ENCODE data around the gene HOXA10. TPM values are rescaled to one million over a fixed set of nuclear protein-coding genes. Genes with fewer than 3 reads are reported as not detected.
A peak's percentile ranks its signal among the peaks of the same experiment; 100 is the strongest.

Gene HOXA10
- total RNA-seq, 1 experiment from 2014 or later: 3.9 TPM

- ChIA-PET POLR2A (interaction anchor here (1.0 kb wide), 1 partner anchor 14 kb away, joined by 4 read pairs; the partner anchor contains the start of gene HOXA5), CTCF (interaction anchor here (0.5 to 3.2 kb wide), 4 partner anchors 13 to 788 kb away, joined by 3 to 21 read pairs (median 4); no protein-coding TSS in a partner anchor)
- no peak for DNase-seq (ENCODE audit: unreplicated experiment)
- H3K9me3 Mint-ChIP-seq (ENCODE audit: unreplicated experiment): no peaks in the 10 kb centered on the region
- intact Hi-C loops (cut with micrococcal nuclease): no loop called here
- TF ChIP-seq CTCF (IDR thresholded peaks at IDR 0.05; ENCODE audit: unreplicated experiment): no peak
- H3K4me1 Mint-ChIP-seq (ENCODE audit: insufficient read depth, unreplicated experiment): peaks cover 12% of the 10 kb centered on the region
- H3K4me3 Mint-ChIP-seq (ENCODE audit: unreplicated experiment): no peak overlapping the region
- H3K36me3 Mint-ChIP-seq (ENCODE audit: insufficient read depth, unreplicated experiment): peaks cover 7% of the 10 kb centered on the region
- no peaks in the 10 kb centered on the region for H3K27me3 Mint-ChIP-seq (ENCODE audit: insufficient read depth, unreplicated experiment)
- BruUV-seq (replicated peaks): no TSS peak
- no peak overlapping the region for H3K27ac Mint-ChIP-seq (ENCODE audit: low read depth, unreplicated experiment)
Observed at GRCh38 chr7:27156916-27157701, 17.0 kb downstream of the HOXA10 start.

- no TSS peak for BruUV-seq (replicated peaks)
- no peaks in the 10 kb centered on the region for H3K27me3 Mint-ChIP-seq (ENCODE audit: insufficient read depth, unreplicated experiment)
- ChIA-PET CTCF (interaction anchor here (1.8 to 3.2 kb wide), 2 partner anchors 12 to 475 kb away, joined by 4 to 21 read pairs; no protein-coding TSS in a partner anchor), POLR2A (interaction anchor here (0.6 to 1.0 kb wide), 2 partner anchors 13 to 1291 kb away, joined by 4 read pairs; partner anchors contain the start of gene HOXA5)
- DNase-seq (ENCODE audit: unreplicated experiment): no peak
- no peaks in the 10 kb centered on the region for H3K9me3 Mint-ChIP-seq (ENCODE audit: unreplicated experiment)
- no peak within 1 kb of the TSS for H3K27ac Mint-ChIP-seq (ENCODE audit: low read depth, unreplicated experiment)
- peaks cover 12% of the 10 kb centered on the region for H3K4me1 Mint-ChIP-seq (ENCODE audit: insufficient read depth, unreplicated experiment)
- no peak for TF ChIP-seq CTCF (IDR thresholded peaks at IDR 0.05; ENCODE audit: unreplicated experiment)
- intact Hi-C loops (cut with micrococcal nuclease): no loop called here
- peaks cover 7% of the 10 kb centered on the region for H3K36me3 Mint-ChIP-seq (ENCODE audit: insufficient read depth, unreplicated experiment)
- H3K4me3 Mint-ChIP-seq (ENCODE audit: unreplicated experiment): peak within 1 kb of the TSS; percentile 66
Observed at GRCh38 chr7:27156508-27156898, 17.6 kb downstream of the HOXA10 start, which contains the start of gene HOXA7. Gene HOXA7 (minus strand): TSS chr7:27156675. CDS start chr7:27156545, 130 bp downstream.

- ChIA-PET POLR2A (interaction anchor here (0.6 to 1.0 kb wide), 2 partner anchors 13 to 1291 kb away, joined by 4 read pairs; partner anchors contain the start of gene HOXA5), CTCF (interaction anchor here (1.8 kb wide), 1 partner anchor 12 kb away, joined by 4 read pairs; no protein-coding TSS in a partner anchor)
- Mint-ChIP-seq H3K27me3 (ENCODE audit: insufficient read depth, unreplicated experiment) (no peaks in the 10 kb centered on the region), H3K9me3 (ENCODE audit: unreplicated experiment) (no peaks in the 10 kb centered on the region), H3K36me3 (ENCODE audit: insufficient read depth, unreplicated experiment) (peaks cover 7% of the 10 kb centered on the region), H3K4me3 (ENCODE audit: unreplicated experiment) (peak overlapping the region; percentile 66), H3K4me1 (ENCODE audit: insufficient read depth, unreplicated experiment) (peaks cover 12% of the 10 kb centered on the region), H3K27ac (ENCODE audit: low read depth, unreplicated experiment) (no peak overlapping the region)
- DNase-seq (ENCODE audit: unreplicated experiment): no peak
- intact Hi-C loops (cut with micrococcal nuclease): no loop called here
- no TSS peak for BruUV-seq (replicated peaks)
- no peak for TF ChIP-seq CTCF (IDR thresholded peaks at IDR 0.05; ENCODE audit: unreplicated experiment)
Observed at GRCh38 chr7:27155816-27156507, 18.2 kb downstream of the HOXA10 start.
